GM12878 (cell line): ENCODE measurements around the gene VEGFB. TPM values are rescaled to one million over a fixed set of nuclear protein-coding genes. Genes with fewer than 3 reads are reported as not detected.

Source experiments
- ATF7 ChIP-seq: fragments of 450-650 bp; IDR thresholded peaks from 2 replicates; pipeline ENCODE4 v1.6.1; 2016; ENCODE audit warnings: low read depth, mild to moderate bottlenecking
- BCL11A ChIP-seq: IDR thresholded peaks from 2 replicates; pipeline ENCODE4 v1.6.1; 2011; ENCODE audit warnings: low read depth, low read length
- BRCA1 ChIP-seq: IDR thresholded peaks from 2 replicates; pipeline ENCODE4 v1.6.1; 2011; ENCODE audit warnings: low read depth, low read length, improper control_type of control experiment
- CBFB ChIP-seq: IDR thresholded peaks from 2 replicates; pipeline ENCODE4 v1.6.1; 2016; ENCODE audit warnings: antibody characterized with exemption, low read depth
- CEBPB ChIP-seq, 2 experiments: fragments of 150-350 bp in 1 of 2; IDR thresholded peaks; 2 replicates each; pipeline ENCODE4 v1.6.1; 2012 to 2014; ENCODE audit warnings: low read depth in 2 of 2, low read length in 2 of 2, borderline replicate concordance in 1 of 2, inconsistent platforms in 1 of 2
- CHD4 ChIP-seq: fragments of 200-600 bp; sonication (generic); IDR thresholded peaks from 2 replicates; pipeline ENCODE4 v1.6.1; 2016; ENCODE audit warnings: mild to moderate bottlenecking
- HSF1 ChIP-seq: fragments of 150-350 bp; IDR thresholded peaks from 2 replicates; pipeline ENCODE4 v1.6.1; 2014; ENCODE audit warnings: mild to moderate bottlenecking, low read depth, low read length
- JUND ChIP-seq: IDR thresholded peaks from 2 replicates; pipeline ENCODE4 v1.6.1; 2012; ENCODE audit warnings: low read depth, mild to moderate bottlenecking, low read length, improper control_type of control experiment, moderate library complexity
- KDM1A ChIP-seq: fragments of 200-600 bp; sonication (generic); IDR thresholded peaks from 2 replicates; pipeline ENCODE4 v1.6.1; 2016; ENCODE audit warnings: borderline replicate concordance
- NFIC ChIP-seq: IDR thresholded peaks from 2 replicates; pipeline ENCODE4 v1.6.1; 2012; ENCODE audit warnings: low read depth, mild to moderate bottlenecking, inconsistent platforms, low read length, moderate library complexity
- NKRF ChIP-seq: fragments of 450-650 bp; conservative IDR thresholded peaks from 2 replicates; pipeline ENCODE4 v1.6.1; 2017; ENCODE audit warnings: mild to moderate bottlenecking, moderate library complexity
- NR2F1 ChIP-seq: fragments of 450-650 bp; conservative IDR thresholded peaks from 2 replicates; pipeline ENCODE4 v1.6.1; 2017; ENCODE audit warnings: mild to moderate bottlenecking
- RELA ChIP-seq: fragments of 450-650 bp; IDR thresholded peaks from 2 replicates; pipeline ENCODE4 v1.8.0; 2014; ENCODE audit warnings: borderline replicate concordance; ENCODE audit not compliant: partially characterized antibody
- SIX5 ChIP-seq: IDR thresholded peaks from 2 replicates; pipeline ENCODE4 v1.6.1; 2011; ENCODE audit warnings: mild to moderate bottlenecking, low read depth, low read length, moderate library complexity; ENCODE audit not compliant: severe bottlenecking
- SKIL ChIP-seq: fragments of 450-650 bp; IDR thresholded peaks from 2 replicates; pipeline ENCODE4 v1.6.1; 2017; ENCODE audit warnings: mild to moderate bottlenecking, low read depth, inconsistent platforms; ENCODE audit not compliant: poor library complexity, severe bottlenecking
- SMC3 ChIP-seq: IDR thresholded peaks from 2 replicates; pipeline ENCODE4 v1.6.1; 2011; ENCODE audit warnings: low read length, improper control_type of control experiment, borderline replicate concordance
- TAF1 ChIP-seq: IDR thresholded peaks from 2 replicates; pipeline ENCODE4 v1.6.1; 2011; ENCODE audit warnings: mild to moderate bottlenecking, low read depth, low read length, borderline replicate concordance
- TCF12 ChIP-seq: IDR thresholded peaks from 2 replicates; pipeline ENCODE4 v1.6.1; 2011; ENCODE audit warnings: low read depth, mild to moderate bottlenecking, low read length
- WRNIP1 ChIP-seq: IDR thresholded peaks from 2 replicates; pipeline ENCODE4 v1.6.1; 2011; ENCODE audit warnings: low read depth, low read length, improper control_type of control experiment, borderline replicate concordance
- YY1 ChIP-seq: IDR thresholded peaks from 2 replicates; pipeline ENCODE4 v1.6.1; 2011; ENCODE audit warnings: low read depth, mild to moderate bottlenecking, low read length
- ZBTB11 ChIP-seq: fragments of 450-650 bp; formaldehyde crosslinking; IDR thresholded peaks from 2 replicates; pipeline ENCODE4 v1.5.0; 2022; ENCODE audit warnings: mild to moderate bottlenecking, missing genetic modification characterization
- ZNF217 ChIP-seq: fragments of 450-650 bp; IDR thresholded peaks from 2 replicates; pipeline ENCODE4 v1.6.1; 2017; ENCODE audit warnings: antibody characterized with exemption, mild to moderate bottlenecking
- polyA plus RNA-seq, 11 experiments: library from polyadenylated mRNA; depleted of rRNA in 4 of 11; unstranded in 6 of 11; stranded (reverse) in 5 of 11; fragments of >200 nt; fragmentation: Nextera tagmentation in 4 of 11; fragmentation: Illumina TruSeq in 1 of 11; extraction: Ambion mirVana in 4 of 11; extraction: Trizol in 1 of 11; gene quantifications; 1 replicate in 1 of 11; 2 replicates in 10 of 11; pipeline versions ENCODE4 v1.2.1 to v1.2.3, GENCODE V29; 2011 to 2016; ENCODE audit warnings: inconsistent platforms in 2 of 11, missing spikeins in 2 of 11, low read depth in 1 of 11
- total RNA-seq, 4 experiments: library from RNA; depleted of rRNA in 3 of 4; stranded (reverse); fragments of >200 nt in 3 of 4; fragmentation: Illumina TruSeq in 1 of 4; extraction: Trizol in 1 of 4; gene quantifications; 2 replicates each; pipeline versions ENCODE4 v1.2.1 to v1.2.3, GENCODE V29; 2013 to 2021

Gene VEGFB
- total and polyA plus RNA-seq, 10 of the 15 experiments (the other 5 are each of a cell fraction or from before 2014, with no cell fraction given) = 7.0 to 75.8 (median 20.3) TPM

GRCh38 chr11:64239662-64240434 lies 5.5 kb downstream of the VEGFB start (continued):
- TF ChIP-seq HSF1 (no peak), CHD4 (no peak), NR2F1 (peak; percentile 18), ATF7 (peak; percentile 71; the same call in 1 of the 2 replicates), JUND (no peak), BRCA1 (no peak), ZNF217 (no peak), TCF12 (0 out of 2 replicates have a peak, but pooled peaks have one; percentile 1), NKRF (no peak), YY1 (peak; percentile 58), TAF1 (no peak), KDM1A (no peak), SMC3 (no peak), ZBTB11 (CRISPR knock-in tag) (no peak), SIX5 (no peak), NFIC (no peak), SKIL (no peak), BCL11A (peak; percentile 79), RELA (no peak), WRNIP1 (no peak), CEBPB (IDR thresholded peaks at IDR 0.05; ENCODE audit: borderline replicate concordance in 1 of 2, low read depth in 2 of 2, low read length in 2 of 2) (no peak), CBFB (peak; percentile 46)
